Duodenal mucosa (tissue), 2 donors: ENCODE data around the gene ZFP64.
"Not testable (repeated sequence)": the region's sequence is repeated elsewhere in the genome, so short reads cannot be mapped to it uniquely, and the experiment has no call there.

Experiments
- H3K27ac ChIP-seq: one replicate; pipeline ENCODE4 v1.7.0; 2013; ENCODE audit warnings: low read depth, low read length
- H3K27me3 ChIP-seq, 2 donors: one replicate each; pipeline ENCODE4 v1.7.0; 2013; ENCODE audit warnings: low read length in 2 of 2, control low read depth in 1 of 2; ENCODE audit not compliant: insufficient read depth in 2 of 2, control insufficient read depth in 1 of 2
- H3K36me3 ChIP-seq, 2 donors: one replicate each; pipeline ENCODE4 v1.7.0; 2013; ENCODE audit warnings: low read length in 2 of 2, control low read depth in 1 of 2; ENCODE audit not compliant: insufficient read depth in 2 of 2, control insufficient read depth in 1 of 2
- H3K4me1 ChIP-seq, 2 donors: one replicate each; pipeline ENCODE4 v1.7.0; 2013; ENCODE audit warnings: low read length in 2 of 2, control low read depth in 1 of 2; ENCODE audit not compliant: insufficient read depth in 2 of 2, control insufficient read depth in 1 of 2
- H3K4me3 ChIP-seq, 2 donors: one replicate each; pipeline ENCODE4 v1.7.0; 2013; ENCODE audit warnings: low read length in 2 of 2, low read depth in 1 of 2
- H3K9ac ChIP-seq, 2 donors: one replicate each; pipeline ENCODE4 v1.7.0; 2013; ENCODE audit warnings: low read length in 2 of 2, low read depth in 1 of 2
- H3K9me3 ChIP-seq, 2 donors: one replicate each; pipeline ENCODE4 v1.7.0; 2013; ENCODE audit warnings: low read length in 2 of 2, control low read depth in 1 of 2; ENCODE audit not compliant: control insufficient read depth in 1 of 2

The ZFP64 gene

GRCh38 chr20:52143277-52143676 lies 48.3 kb downstream of the ZFP64 start:
- Histone ChIP-seq H3K4me3 (no peak overlapping the region), H3K9ac (no peak overlapping the region), H3K36me3 (no peaks in the 10 kb centered on the region), H3K27me3 (no peaks in the 10 kb centered on the region), H3K4me1 (no peaks in the 10 kb centered on the region), H3K9me3 (no peaks in the 10 kb centered on the region), H3K27ac (no peak overlapping the region)

- no peaks in the 10 kb centered on the region for H3K9me3 ChIP-seq
- no peaks in the 10 kb centered on the region for H3K36me3 ChIP-seq
- no peak overlapping the region for H3K27ac ChIP-seq
- no peak overlapping the region for H3K9ac ChIP-seq
- H3K27me3 ChIP-seq, result no peaks in the 10 kb centered on the region
- H3K4me1 ChIP-seq, result no peaks in the 10 kb centered on the region
- H3K4me3 ChIP-seq, result no peak overlapping the region
Observed at GRCh38 chr20:52142757-52143156, 48.8 kb downstream of the ZFP64 start.

GRCh38 chr20:52139986-52140385 lies 51.6 kb downstream of the ZFP64 start:
- Histone ChIP-seq H3K9ac (no peak overlapping the region), H3K27me3 (no peaks in the 10 kb centered on the region), H3K36me3 (no peaks in the 10 kb centered on the region), H3K4me1 (no peaks in the 10 kb centered on the region), H3K9me3 (no peaks in the 10 kb centered on the region), H3K27ac (no peak overlapping the region), H3K4me3 (no peak overlapping the region)

GRCh38 chr20:52137850-52138249 lies 53.7 kb downstream of the ZFP64 start:
- Histone ChIP-seq H3K4me3 (no peak overlapping the region), H3K4me1 (no peaks in the 10 kb centered on the region), H3K27ac (no peak overlapping the region), H3K9me3 (no peaks in the 10 kb centered on the region), H3K9ac (no peak overlapping the region), H3K36me3 (no peaks in the 10 kb centered on the region), H3K27me3 (no peaks in the 10 kb centered on the region)

GRCh38 chr20:52133714-52134113 lies 57.9 kb downstream of the ZFP64 start:
- not testable (repeated sequence) for H3K36me3 ChIP-seq, H3K9ac ChIP-seq, H3K27me3 ChIP-seq, H3K4me1 ChIP-seq, H3K9me3 ChIP-seq, H3K4me3 ChIP-seq, H3K27ac ChIP-seq

GRCh38 chr20:52132337-52132736 lies 59.2 kb downstream of the ZFP64 start:
- H3K27me3 ChIP-seq, result no peaks in the 10 kb centered on the region
- no peak overlapping the region for H3K9ac ChIP-seq
- H3K9me3 ChIP-seq, result no peaks in the 10 kb centered on the region
- no peak overlapping the region for H3K4me3 ChIP-seq
- no peak overlapping the region for H3K27ac ChIP-seq
- no peaks in the 10 kb centered on the region for H3K36me3 ChIP-seq
- no peaks in the 10 kb centered on the region for H3K4me1 ChIP-seq

- no peaks in the 10 kb centered on the region for H3K9me3 ChIP-seq
- no peaks in the 10 kb centered on the region for H3K4me1 ChIP-seq
Observed at GRCh38 chr20:52131048-52131643, 60.4 kb downstream of the ZFP64 start.

GRCh38 chr20:52130406-52130805 lies 61.2 kb downstream of the ZFP64 start:
- H3K27ac ChIP-seq, result no peak overlapping the region
- H3K36me3 ChIP-seq, result no peaks in the 10 kb centered on the region
- no peak overlapping the region for H3K9ac ChIP-seq
- no peak overlapping the region for H3K4me3 ChIP-seq
- no peaks in the 10 kb centered on the region for H3K27me3 ChIP-seq
- H3K9me3 ChIP-seq, result no peaks in the 10 kb centered on the region
- H3K4me1 ChIP-seq, result no peaks in the 10 kb centered on the region

More at GRCh38 chr20:52131048-52131643, 60.4 kb downstream of the ZFP64 start:
- Histone ChIP-seq H3K36me3 (no peaks in the 10 kb centered on the region), H3K9ac (no peak overlapping the region), H3K27ac (no peak overlapping the region), H3K4me3 (no peak overlapping the region), H3K27me3 (no peaks in the 10 kb centered on the region)

- Histone ChIP-seq H3K27me3 (no peaks in the 10 kb centered on the region), H3K4me3 (no peak overlapping the region), H3K9ac (no peak overlapping the region), H3K4me1 (no peaks in the 10 kb centered on the region), H3K36me3 (no peaks in the 10 kb centered on the region), H3K9me3 (no peaks in the 10 kb centered on the region), H3K27ac (no peak overlapping the region)
Observed at GRCh38 chr20:52129611-52130010, 62.0 kb downstream of the ZFP64 start.

GRCh38 chr20:52127309-52127708 lies 64.3 kb downstream of the ZFP64 start:
- no peaks in the 10 kb centered on the region for H3K36me3 ChIP-seq
- H3K9ac ChIP-seq, result no peak overlapping the region
- H3K9me3 ChIP-seq, result no peaks in the 10 kb centered on the region
- H3K4me1 ChIP-seq, result no peaks in the 10 kb centered on the region
- H3K27me3 ChIP-seq, result no peaks in the 10 kb centered on the region
- no peak overlapping the region for H3K27ac ChIP-seq
- H3K4me3 ChIP-seq, result no peak overlapping the region

GRCh38 chr20:52124821-52125220 lies 66.8 kb downstream of the ZFP64 start:
- Histone ChIP-seq H3K27ac (no peak overlapping the region), H3K4me3 (no peak overlapping the region), H3K9ac (no peak overlapping the region), H3K9me3 (peaks cover 0 to 3% of the 10 kb centered on the region in 2 donors), H3K36me3 (no peaks in the 10 kb centered on the region), H3K27me3 (no peaks in the 10 kb centered on the region), H3K4me1 (no peaks in the 10 kb centered on the region)
